Uterus (tissue), 4 donors: ENCODE results near the gene CACUL1. TPM values are rescaled to one million over a fixed set of nuclear protein-coding genes. Genes with fewer than 3 reads are reported as not detected.
"Not testable (repeated sequence)": the region's sequence is repeated elsewhere in the genome, so short reads cannot be mapped to it uniquely, and the experiment has no call there.

ENCODE experiments used
- DNase-seq, 2 donors: peaks; one replicate each; pipeline ENCODE4 v3.0.0-alpha.2; 2019 to 2020
- H3K27ac ChIP-seq, 2 donors: fragments of 200-600 bp; sonication (generic); 1 replicate in 1 of 2; 2 replicates in 1 of 2; pipeline ENCODE4 v1.5.1; 2016 to 2018
- H3K27me3 ChIP-seq, 2 donors: fragments of 200-600 bp; sonication (generic); one replicate each; pipeline ENCODE4 v1.5.1; 2018 to 2019; ENCODE audit warnings: control low read depth in 1 of 2
- H3K36me3 ChIP-seq, 2 donors: fragments of 200-600 bp; sonication (generic); one replicate each; pipeline ENCODE4 v1.5.1; 2019; ENCODE audit warnings: control low read depth in 1 of 2
- H3K4me1 ChIP-seq, 2 donors: fragments of 200-600 bp; sonication (generic); one replicate each; pipeline ENCODE4 v1.5.1; 2018 to 2019; ENCODE audit warnings: control low read depth in 1 of 2
- H3K4me3 ChIP-seq, 2 donors: fragments of 200-600 bp; sonication (generic); 1 replicate in 1 of 2; 2 replicates in 1 of 2; pipeline ENCODE4 v1.5.1; 2018 to 2019; ENCODE audit warnings: mild to moderate bottlenecking in 1 of 2
- H3K9me3 ChIP-seq, 2 donors: fragments of 200-600 bp; sonication (generic); one replicate each; pipeline ENCODE4 v1.5.1; 2019; ENCODE audit warnings: control low read depth in 1 of 2
- POLR2A ChIP-seq, 2 donors: fragments of 450-650 bp; IDR thresholded peaks; one replicate each; pipeline ENCODE4 v1.6.1; 2016; ENCODE audit warnings: antibody characterized with exemption in 2 of 2, mild to moderate bottlenecking in 1 of 2, moderate library complexity in 1 of 2
- intact Hi-C: fragments of 100-400 bp; cut with DNase I; formaldehyde crosslinking; loops from one replicate; pipeline ENCODE4 v1.15.1; 2023; ENCODE audit warnings: low total_unique reads
- total RNA-seq, 4 donors: library from RNA; depleted of rRNA in 3 of 4; stranded (reverse); fragments of >200 nt in 3 of 4; gene quantifications; one replicate each; pipeline versions ENCODE4 v1.1.0 to v1.2.4, GENCODE V29; 2014 to 2023
- TF ChIP-seq, protein P1 (sequence below), 4 experiments: fragments of 200-600 bp in 2 of 4; fragments of 450-650 bp in 2 of 4; sonication (generic) in 2 of 4; IDR thresholded peaks; one replicate each; pipeline ENCODE4 v1.5.1; 2016 to 2019; ENCODE audit warnings: antibody characterized with exemption in 4 of 4, mild to moderate bottlenecking in 2 of 4, moderate library complexity in 1 of 4
- donor health status: DM: yes; HTN: yes; CAD: no.

CACUL1 gene
- total RNA-seq, 4 donors from 2014 or later = 24.8 to 61.0 (median 29.6) TPM

DNA sequence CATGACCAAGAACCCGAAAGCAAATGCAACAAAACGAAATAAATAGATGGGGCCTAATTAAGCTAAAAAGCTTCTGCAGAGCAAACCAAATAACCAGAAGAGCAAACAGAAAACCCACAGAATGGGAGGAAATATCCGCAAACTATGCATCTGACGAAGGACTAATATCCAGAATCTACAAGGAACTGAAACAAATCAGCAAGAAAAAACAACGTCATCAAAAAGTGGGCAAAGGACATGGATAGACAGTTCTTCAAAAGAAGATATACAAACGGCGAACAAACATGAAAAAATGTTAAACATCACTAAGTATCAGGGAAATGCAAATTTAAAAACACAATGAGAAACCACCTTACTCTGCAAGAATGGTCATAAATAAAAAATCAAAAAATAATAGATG is 35.3 kb upstream of the CACUL1 start:
- Histone ChIP-seq H3K4me1 (no peaks in the 10 kb centered on the region), H3K36me3 (no peaks in the 10 kb centered on the region), H3K27me3 (no peaks in the 10 kb centered on the region), H3K4me3 (no peak overlapping the region), H3K27ac (no peak overlapping the region), H3K9me3 (no peaks in the 10 kb centered on the region)
- no peak for DNase-seq
- intact Hi-C loops = no loop called here
- TF ChIP-seq, protein P1, sequence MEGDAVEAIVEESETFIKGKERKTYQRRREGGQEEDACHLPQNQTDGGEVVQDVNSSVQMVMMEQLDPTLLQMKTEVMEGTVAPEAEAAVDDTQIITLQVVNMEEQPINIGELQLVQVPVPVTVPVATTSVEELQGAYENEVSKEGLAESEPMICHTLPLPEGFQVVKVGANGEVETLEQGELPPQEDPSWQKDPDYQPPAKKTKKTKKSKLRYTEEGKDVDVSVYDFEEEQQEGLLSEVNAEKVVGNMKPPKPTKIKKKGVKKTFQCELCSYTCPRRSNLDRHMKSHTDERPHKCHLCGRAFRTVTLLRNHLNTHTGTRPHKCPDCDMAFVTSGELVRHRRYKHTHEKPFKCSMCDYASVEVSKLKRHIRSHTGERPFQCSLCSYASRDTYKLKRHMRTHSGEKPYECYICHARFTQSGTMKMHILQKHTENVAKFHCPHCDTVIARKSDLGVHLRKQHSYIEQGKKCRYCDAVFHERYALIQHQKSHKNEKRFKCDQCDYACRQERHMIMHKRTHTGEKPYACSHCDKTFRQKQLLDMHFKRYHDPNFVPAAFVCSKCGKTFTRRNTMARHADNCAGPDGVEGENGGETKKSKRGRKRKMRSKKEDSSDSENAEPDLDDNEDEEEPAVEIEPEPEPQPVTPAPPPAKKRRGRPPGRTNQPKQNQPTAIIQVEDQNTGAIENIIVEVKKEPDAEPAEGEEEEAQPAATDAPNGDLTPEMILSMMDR (IDR thresholded peaks at IDR 0.05) = no peak

DNA sequence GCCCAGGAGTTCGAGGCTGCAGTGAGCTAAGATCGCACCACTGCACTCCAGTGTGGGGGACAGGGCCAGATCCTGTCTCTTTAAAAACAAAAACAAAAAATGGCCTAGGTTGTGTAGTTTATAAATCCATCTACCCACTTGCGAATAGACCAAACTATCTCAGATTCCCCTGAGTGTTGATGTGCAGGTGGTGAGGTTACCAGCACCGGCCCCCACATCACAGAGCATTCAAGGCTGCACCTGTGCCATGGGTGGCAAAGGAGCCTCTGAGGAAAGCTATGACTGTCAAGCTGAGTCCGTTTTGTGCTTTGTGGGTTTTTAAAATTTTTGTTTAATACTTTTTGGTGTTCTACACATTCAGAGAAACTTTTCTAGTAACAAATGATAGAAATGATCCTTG is 30.8 kb upstream of the CACUL1 start:
- Histone ChIP-seq H3K9me3 (no peaks in the 10 kb centered on the region), H3K4me3 (no peak overlapping the region), H3K27me3 (no peaks in the 10 kb centered on the region), H3K36me3 (no peaks in the 10 kb centered on the region), H3K27ac (no peak overlapping the region), H3K4me1 (no peaks in the 10 kb centered on the region)
- intact Hi-C loops = no loop called here
- TF ChIP-seq POLR2A (IDR thresholded peaks at IDR 0.05) = no peak
- TF ChIP-seq, protein P1 (IDR thresholded peaks at IDR 0.05) = no peak
- no peak for DNase-seq

DNA sequence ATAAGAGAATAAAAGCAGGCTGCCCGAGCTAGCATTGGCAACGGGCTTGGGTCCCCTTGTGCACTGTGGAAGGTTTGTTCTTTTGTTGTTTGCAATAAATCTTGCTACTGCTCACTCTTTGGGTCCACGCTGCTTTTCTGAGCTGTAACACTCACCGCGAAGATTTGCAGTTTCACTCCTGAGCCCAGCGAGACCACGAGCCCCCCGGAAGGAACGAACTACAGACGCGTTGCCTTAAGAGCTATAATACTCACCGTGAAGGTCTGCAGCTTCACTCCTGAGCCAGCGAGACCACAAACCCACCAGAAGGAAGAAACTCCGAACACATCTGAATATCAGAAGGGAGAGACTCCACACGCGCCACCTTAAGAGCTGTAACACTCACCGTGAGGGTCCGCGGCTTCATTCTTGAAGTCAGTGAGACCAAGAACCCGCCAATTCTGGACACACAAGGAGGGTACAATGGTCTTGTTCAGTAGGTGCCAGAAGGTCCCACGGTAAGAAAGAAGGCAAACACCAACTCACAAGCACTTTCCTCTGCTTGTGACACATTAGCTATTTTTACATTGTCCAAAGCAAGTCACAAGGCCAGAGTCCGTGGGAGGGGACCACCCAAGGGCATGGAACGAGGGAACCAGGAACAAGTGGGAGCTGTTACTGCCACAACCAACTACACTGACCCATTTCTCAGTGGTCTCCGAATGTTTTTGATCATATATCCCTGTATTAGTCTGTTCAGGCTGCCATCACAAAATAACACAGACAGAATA is 29.2 kb upstream of the CACUL1 start:
- TF ChIP-seq, protein P1 (IDR thresholded peaks at IDR 0.05) = no peak
- no peak for TF ChIP-seq POLR2A (IDR thresholded peaks at IDR 0.05)
- intact Hi-C loops = no loop called here
- H3K9me3 ChIP-seq = no peaks in the 10 kb centered on the region

DNA sequence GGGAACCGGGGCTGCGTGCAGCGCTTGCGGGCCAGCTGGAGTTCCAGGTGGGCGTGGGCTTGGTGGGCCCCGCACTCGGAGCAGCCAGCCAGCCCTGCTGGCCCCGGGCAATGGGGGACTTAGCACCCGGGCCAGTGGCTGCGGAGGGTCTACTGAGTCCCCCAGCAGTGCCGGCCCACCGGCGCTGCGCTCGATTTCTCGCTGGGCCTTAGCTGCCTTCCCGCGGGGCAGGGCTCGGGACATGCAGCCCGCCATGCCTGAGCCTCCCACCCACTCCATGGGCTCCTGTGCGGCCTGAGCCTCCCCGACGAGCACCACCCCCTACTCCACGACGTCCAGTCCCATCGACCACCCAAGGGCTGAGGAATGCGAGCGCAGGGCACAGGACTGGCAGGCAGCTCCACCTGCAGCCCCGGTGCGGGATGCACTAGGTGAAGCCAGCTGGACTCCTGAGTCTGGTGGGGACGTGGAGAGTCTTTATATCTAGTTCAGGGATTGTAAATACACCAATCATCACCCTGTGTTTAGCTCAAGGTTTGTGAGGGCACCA is 28.2 kb upstream of the CACUL1 start:
- H3K9me3 ChIP-seq, H3K27ac ChIP-seq, H3K36me3 ChIP-seq, H3K27me3 ChIP-seq, H3K4me1 ChIP-seq, H3K4me3 ChIP-seq, intact Hi-C loops, DNase-seq: not testable (repeated sequence)

More for the DNA sequence above, 29.2 kb upstream of the CACUL1 start:
- no peaks in the 10 kb centered on the region for H3K36me3 ChIP-seq
- no peaks in the 10 kb centered on the region for H3K27me3 ChIP-seq
- no peak overlapping the region for H3K27ac ChIP-seq
- DNase-seq = no peak
- H3K4me1 ChIP-seq = no peaks in the 10 kb centered on the region
- no peak overlapping the region for H3K4me3 ChIP-seq

DNA sequence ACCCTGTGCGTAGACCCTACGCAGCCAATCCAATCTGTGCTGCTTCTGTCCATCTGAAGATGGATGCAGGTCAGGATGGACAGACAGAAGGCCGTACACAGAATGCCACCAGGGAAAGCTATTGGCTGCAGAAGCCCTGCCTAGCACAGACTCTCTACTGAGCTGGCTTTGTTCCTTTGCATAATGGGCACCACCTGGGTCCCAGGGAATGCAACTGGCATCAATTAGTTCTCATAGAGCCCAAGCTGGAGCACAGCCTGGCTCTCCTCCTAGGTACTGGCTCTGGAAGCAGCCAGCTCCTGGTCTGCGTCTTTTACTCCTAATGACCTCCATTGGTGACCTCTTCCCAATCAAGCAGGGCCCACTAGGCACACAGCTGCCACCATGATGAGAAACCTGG is 26.8 kb upstream of the CACUL1 start:
- Histone ChIP-seq H3K27me3 (no peaks in the 10 kb centered on the region), H3K36me3 (no peaks in the 10 kb centered on the region), H3K27ac (no peak overlapping the region), H3K9me3 (no peaks in the 10 kb centered on the region), H3K4me1 (no peaks in the 10 kb centered on the region), H3K4me3 (no peak overlapping the region)
- TF ChIP-seq, protein P1 (IDR thresholded peaks at IDR 0.05) = no peak
- TF ChIP-seq POLR2A (IDR thresholded peaks at IDR 0.05) = no peak
- intact Hi-C loops = no loop called here
- DNase-seq = no peak
